Measurements from ENCODE around the gene BEND7.
"Not testable (repeated sequence)": the region's sequence is repeated elsewhere in the genome, so short reads cannot be mapped to it uniquely, and the experiment has no call there.

BEND7 gene

GRCh38 chr10:13528875-13529713 is at the start of gene BEND7:
Gene BEND7, minus strand, starts transcription at chr10:13529014. Its CDS starts 481 bp downstream, at chr10:13528533.
- DNase-seq = no peak

- DNase-seq = no peak
Measured at GRCh38 chr10:13573960-13574359, 45.1 kb upstream of the BEND7 start.

- DNase-seq = no peak
Measured at GRCh38 chr10:13571541-13571940, 42.7 kb upstream of the BEND7 start.

GRCh38 chr10:13567030-13567429 is 38.2 kb upstream of the BEND7 start:
- no peak for DNase-seq

GRCh38 chr10:13564576-13564975 is 35.8 kb upstream of the BEND7 start:
- DNase-seq = no peak

GRCh38 chr10:13563481-13564445 is 34.9 kb upstream of the BEND7 start:
- DNase-seq = no peak

GRCh38 chr10:13560597-13560996 is 31.8 kb upstream of the BEND7 start:
- peak; percentile 84 to 88 for DNase-seq

GRCh38 chr10:13559124-13559700 is 30.4 kb upstream of the BEND7 start:
- DNase-seq = no peak

- DNase-seq = peak; percentile 1 to 48
Measured at GRCh38 chr10:13555884-13556510, 27.2 kb upstream of the BEND7 start.

GRCh38 chr10:13550802-13551201 is 22.0 kb upstream of the BEND7 start:
- no peak for DNase-seq

- no peak for DNase-seq
Measured at GRCh38 chr10:13542533-13542932, 13.7 kb upstream of the BEND7 start.

- DNase-seq = not testable (repeated sequence)
Measured at GRCh38 chr10:13537985-13538384, 9.2 kb upstream of the BEND7 start.

GRCh38 chr10:13536674-13537366 is 8.0 kb upstream of the BEND7 start:
- peak; percentile 2 to 51 for DNase-seq

- DNase-seq = no peak
Measured at GRCh38 chr10:13535346-13535745, 6.5 kb upstream of the BEND7 start.

- DNase-seq = no peak
Measured at GRCh38 chr10:13529714-13529973, 830 bp upstream of the BEND7 start.

- DNase-seq = no peak
Measured at GRCh38 chr10:13528123-13528874, 515 bp downstream of the BEND7 start.

GRCh38 chr10:13527864-13528122 is 1.0 kb downstream of the BEND7 start:
- no peak for DNase-seq

GRCh38 chr10:13526948-13527863 is 1.6 kb downstream of the BEND7 start:
- DNase-seq = no peak

- DNase-seq = no peak
Measured at GRCh38 chr10:13525663-13526062, 3.2 kb downstream of the BEND7 start.

GRCh38 chr10:13521026-13521425 is 7.8 kb downstream of the BEND7 start:
- DNase-seq = no peak

GRCh38 chr10:13520194-13520593 is 8.6 kb downstream of the BEND7 start:
- no peak for DNase-seq
